Karpas-422 (cell line): ENCODE results near the gene DAZAP1. TPM values are rescaled to one million over a fixed set of nuclear protein-coding genes. Genes with fewer than 3 reads are reported as not detected.

Experiments used
- DNase-seq: peaks from one replicate; pipeline ENCODE4 v3.0.0-alpha.2; 2015
- H2AFZ ChIP-seq: fragments of 200-600 bp; sonication (generic); 2 replicates; pipeline ENCODE4 v1.6.1; 2014; ENCODE audit warnings: antibody characterized with exemption, low read length, mixed read lengths
- H3K27ac ChIP-seq: fragments of 200-600 bp; sonication (generic); 2 replicates; pipeline ENCODE4 v1.5.1; 2014; ENCODE audit warnings: mild to moderate bottlenecking, low read length, moderate library complexity
- H3K27me3 ChIP-seq: fragments of 200-600 bp; sonication (generic); 2 replicates; pipeline ENCODE4 v1.6.1; 2014; ENCODE audit warnings: low read length, mixed read lengths
- H3K36me3 ChIP-seq: fragments of 200-600 bp; sonication (generic); 2 replicates; pipeline ENCODE4 v1.6.1; 2014; ENCODE audit warnings: low read length, mixed read lengths; ENCODE audit not compliant: insufficient read depth
- H3K4me1 ChIP-seq: fragments of 200-600 bp; sonication (generic); 2 replicates; pipeline ENCODE4 v1.6.1; 2014; ENCODE audit warnings: mild to moderate bottlenecking, low read length, mixed read lengths
- H3K4me2 ChIP-seq: fragments of 200-600 bp; sonication (generic); 2 replicates; pipeline ENCODE4 v1.6.1; 2014; ENCODE audit warnings: low read length, low read depth, mild to moderate bottlenecking; ENCODE audit not compliant: poor library complexity, severe bottlenecking
- H3K4me3 ChIP-seq: fragments of 200-600 bp; sonication (generic); 2 replicates; pipeline ENCODE4 v1.5.1; 2014; ENCODE audit warnings: mild to moderate bottlenecking, antibody characterized with exemption, low read length, mixed read lengths
- H3K79me2 ChIP-seq: fragments of 200-600 bp; sonication (generic); 2 replicates; pipeline ENCODE4 v1.6.1; 2014; ENCODE audit warnings: mild to moderate bottlenecking, low read length, mixed read lengths
- H3K9ac ChIP-seq: fragments of 200-600 bp; sonication (generic); 2 replicates; pipeline ENCODE4 v1.6.0; 2014; ENCODE audit warnings: low read length
- H3K9me2 ChIP-seq: fragments of 200-600 bp; sonication (generic), shearing (Covaris generic); replicated peaks from 2 replicates; pipeline ENCODE4 v1.6.0; 2014; ENCODE audit warnings: mild to moderate bottlenecking, low read length, moderate library complexity; ENCODE audit not compliant: insufficient read depth
- H3K9me3 ChIP-seq: fragments of 300-700, 200-600 bp; sonication (generic); 2 replicates; pipeline ENCODE4 v1.6.1; 2014; ENCODE audit warnings: low read length, mixed read lengths
- H4K20me1 ChIP-seq: fragments of 200-600 bp; sonication (generic); 2 replicates; pipeline ENCODE4 v1.6.1; 2014; ENCODE audit warnings: mild to moderate bottlenecking, antibody characterized with exemption, low read length, low read depth; ENCODE audit not compliant: insufficient read depth
- total RNA-seq: library from RNA; depleted of rRNA; stranded (reverse); fragments of >200 nt; shearing (Covaris generic); gene quantifications from 2 replicates; pipeline ENCODE4 v1.2.3, GENCODE V29; 2014; ENCODE audit warnings: low replicate concordance

The DAZAP1 gene
- total RNA-seq, 1 experiment from 2014 or later, result 110 TPM

DNA sequence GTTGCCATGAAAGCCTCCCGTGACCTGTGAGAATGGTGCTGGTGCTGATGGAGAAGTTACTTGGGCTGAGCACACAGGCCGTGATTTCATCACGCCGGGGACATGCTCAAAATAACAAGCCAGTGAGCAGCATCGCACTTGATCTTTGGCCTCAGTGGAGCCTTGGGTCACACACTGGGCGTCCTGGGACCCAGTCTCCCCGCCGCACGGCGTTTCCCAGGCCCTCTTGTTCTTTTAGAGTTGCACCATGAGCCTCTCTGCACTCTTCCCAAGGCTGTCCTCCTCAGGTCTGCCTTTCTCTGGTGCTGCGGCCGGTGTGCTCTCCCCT is 33.2 kb upstream of the DAZAP1 start:
- no peaks in the 10 kb centered on the region for H3K4me1 ChIP-seq
- no peak overlapping the region for H3K4me3 ChIP-seq
- no peaks in the 10 kb centered on the region for H3K27me3 ChIP-seq
- no peak overlapping the region for H3K4me2 ChIP-seq
- H3K9me3 ChIP-seq, result no peaks in the 10 kb centered on the region
- no peaks in the 10 kb centered on the region for H4K20me1 ChIP-seq
- 0 out of 2 replicates have a peak, but pooled peaks cover 4% of the 10 kb centered on the region for H3K36me3 ChIP-seq
- no peaks in the 10 kb centered on the region for H3K9me2 ChIP-seq
- H3K79me2 ChIP-seq, result no peaks in the 10 kb centered on the region
- H3K9ac ChIP-seq, result no peak overlapping the region
- no peak overlapping the region for H2AFZ ChIP-seq
- DNase-seq, result no peak
- no peak overlapping the region for H3K27ac ChIP-seq

DNA sequence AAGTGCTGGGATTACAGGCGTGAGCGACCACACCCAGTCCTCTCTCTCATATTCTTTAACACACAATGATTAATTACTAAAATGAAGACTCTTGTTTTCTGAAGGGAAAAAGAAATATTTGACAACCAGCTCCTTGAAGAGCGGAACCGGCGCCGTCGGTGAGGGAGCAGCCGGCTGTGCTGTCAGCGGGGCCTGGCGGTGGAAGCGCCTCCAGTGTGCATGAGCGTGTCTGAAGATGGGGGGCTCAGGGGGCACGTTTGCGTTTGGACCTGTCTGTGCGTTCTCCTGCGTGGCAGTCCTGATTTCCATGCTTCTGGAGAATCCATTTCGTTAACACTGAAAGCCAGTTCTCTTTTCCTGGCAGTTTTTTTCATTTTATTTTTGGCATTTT is 31.0 kb upstream of the DAZAP1 start:
- Histone ChIP-seq H4K20me1 (no peaks in the 10 kb centered on the region), H3K4me2 (no peak overlapping the region), H3K36me3 (0 out of 2 replicates have a peak, but pooled peaks cover 4% of the 10 kb centered on the region), H3K79me2 (no peaks in the 10 kb centered on the region), H3K4me3 (no peak overlapping the region), H3K9me3 (no peaks in the 10 kb centered on the region), H2AFZ (no peak overlapping the region), H3K27ac (no peak overlapping the region), H3K4me1 (no peaks in the 10 kb centered on the region), H3K27me3 (no peaks in the 10 kb centered on the region), H3K9me2 (no peaks in the 10 kb centered on the region), H3K9ac (no peak overlapping the region)
- no peak for DNase-seq

DNA sequence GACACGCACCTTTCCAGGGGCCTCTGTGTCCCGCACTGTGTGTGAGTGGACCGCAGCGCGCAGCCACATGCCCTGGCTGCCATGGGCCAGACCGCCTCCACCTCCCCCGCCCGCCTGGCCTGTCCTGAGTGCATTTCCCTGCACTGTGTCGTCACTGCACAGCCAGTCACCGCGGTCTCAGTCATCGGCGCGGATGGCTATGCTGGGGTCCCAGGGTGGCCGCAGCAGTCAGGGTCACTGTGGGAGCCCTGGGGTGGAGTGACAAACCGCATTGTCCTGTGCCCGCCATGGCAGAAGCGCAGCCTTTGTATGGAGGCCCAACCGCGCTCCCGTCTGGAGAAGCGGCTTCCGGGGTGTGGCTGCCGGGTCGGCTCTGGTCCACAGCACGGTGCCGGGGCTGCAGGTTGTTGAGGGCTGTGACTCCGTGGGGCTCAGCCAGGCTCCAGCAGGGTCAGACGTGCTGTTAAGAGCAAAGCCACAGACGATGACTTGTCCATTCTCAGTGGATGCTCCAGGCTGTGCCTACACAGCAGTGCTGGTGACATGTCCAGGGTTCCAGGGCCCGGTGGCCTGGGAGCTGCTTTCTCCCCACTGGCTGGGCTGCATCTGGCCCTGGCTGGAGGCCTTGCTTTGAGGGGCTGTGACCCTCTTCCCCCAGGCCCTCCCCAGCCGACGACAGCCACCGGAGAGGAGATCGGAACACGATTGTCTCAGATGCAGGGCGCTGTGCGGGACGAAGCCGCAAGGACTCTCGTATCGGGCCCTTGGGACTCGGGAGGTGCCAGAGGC is 30.0 kb upstream of the DAZAP1 start:
- Histone ChIP-seq H2AFZ (no peak overlapping the region), H3K4me1 (no peaks in the 10 kb centered on the region), H3K27ac (no peak overlapping the region), H3K9me2 (no peaks in the 10 kb centered on the region), H3K9ac (no peak overlapping the region), H3K9me3 (no peaks in the 10 kb centered on the region), H3K4me3 (no peak overlapping the region), H3K27me3 (no peaks in the 10 kb centered on the region), H3K79me2 (no peaks in the 10 kb centered on the region), H4K20me1 (no peaks in the 10 kb centered on the region), H3K36me3 (0 out of 2 replicates have a peak, but pooled peaks cover 4% of the 10 kb centered on the region), H3K4me2 (no peak overlapping the region)
- no peak for DNase-seq

DNA sequence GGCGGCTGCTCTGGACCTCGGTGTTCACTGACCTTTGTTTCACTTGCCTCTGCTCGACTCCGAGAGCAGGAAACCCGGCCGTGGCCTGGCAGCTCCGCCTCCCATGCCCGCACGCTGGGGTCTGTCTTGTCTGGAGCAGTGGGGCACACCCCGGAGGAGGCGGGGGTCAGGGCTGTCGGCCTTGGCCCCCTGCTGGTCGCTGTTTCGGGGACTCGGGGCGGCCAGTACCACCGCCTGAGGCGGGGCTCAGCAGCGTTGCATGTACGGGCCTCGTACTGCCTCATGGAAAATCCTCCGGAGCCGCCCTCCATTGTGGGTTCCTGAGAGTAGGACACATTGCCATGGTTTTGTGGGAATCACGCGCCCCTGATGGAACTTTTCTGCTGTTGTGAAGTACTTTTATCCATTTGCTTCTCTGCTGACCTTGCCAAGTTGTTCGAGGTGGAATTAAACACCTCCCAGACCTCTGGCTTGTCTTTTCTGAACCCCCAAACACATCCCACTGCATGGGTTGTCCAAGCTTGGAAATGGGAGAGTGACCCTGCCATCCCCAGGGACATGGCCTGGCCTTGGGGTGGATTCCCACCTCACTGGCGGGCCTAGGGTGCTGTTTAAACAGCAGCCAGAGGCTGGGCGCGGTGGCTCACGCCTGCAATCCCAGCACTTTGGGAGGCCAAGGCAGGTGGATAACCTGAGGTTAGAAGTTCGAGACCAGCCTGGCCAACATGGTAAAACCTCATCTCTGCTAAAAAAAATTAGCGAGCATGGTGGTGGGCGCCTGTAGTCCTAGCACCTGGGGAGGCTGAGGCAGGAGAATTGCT is 29.2 kb upstream of the DAZAP1 start:
- Histone ChIP-seq H3K9ac (no peak overlapping the region), H3K4me2 (no peak overlapping the region), H3K4me1 (peaks cover 3% of the 10 kb centered on the region; the same call in 1 of the 2 replicates)

DNA sequence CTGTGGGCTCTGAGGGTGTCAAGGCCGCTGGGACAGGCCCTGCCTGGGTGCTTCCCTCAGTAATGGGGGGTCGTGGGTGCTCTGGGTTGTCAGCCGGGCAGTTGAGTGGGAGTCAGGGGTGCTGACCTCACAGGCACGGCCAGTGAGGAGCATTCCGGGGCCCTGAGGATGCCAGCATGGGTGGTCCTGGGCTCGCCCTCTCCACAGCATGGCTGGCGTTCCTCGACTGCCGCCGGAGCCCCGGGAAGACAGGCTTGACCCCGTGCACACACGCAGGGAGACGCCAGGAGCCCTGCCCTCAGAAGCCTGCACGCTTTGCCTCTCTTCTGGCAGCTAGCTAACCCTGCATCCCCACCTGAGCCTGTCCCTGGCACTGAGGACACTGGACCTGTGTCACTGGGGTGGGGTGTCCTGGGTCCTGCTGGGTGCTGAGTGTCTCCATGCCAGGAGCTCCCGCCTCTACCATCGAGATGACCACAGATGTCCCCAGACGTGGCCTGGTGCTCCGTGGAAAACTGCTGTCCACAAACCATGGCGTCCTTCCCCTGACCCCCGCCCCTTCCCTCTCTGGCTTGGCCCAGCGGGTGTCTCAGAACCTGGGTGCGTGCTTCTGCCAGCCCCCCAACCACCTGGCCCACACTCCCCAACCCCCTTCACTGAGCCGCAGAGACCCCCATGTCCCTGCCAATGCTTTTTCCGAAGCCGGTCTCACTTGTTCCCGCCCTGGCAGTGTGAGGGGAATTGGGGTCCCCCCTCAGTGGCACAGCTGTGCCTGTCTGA is 28.1 kb upstream of the DAZAP1 start:
- Histone ChIP-seq H3K36me3 (no peaks in the 10 kb centered on the region), H4K20me1 (no peaks in the 10 kb centered on the region), H3K9ac (no peak overlapping the region), H3K79me2 (peaks cover 6% of the 10 kb centered on the region), H3K9me2 (no peaks in the 10 kb centered on the region), H3K4me3 (no peak overlapping the region), H3K27me3 (no peaks in the 10 kb centered on the region), H3K4me2 (no peak overlapping the region), H2AFZ (no peak overlapping the region), H3K9me3 (no peaks in the 10 kb centered on the region), H3K4me1 (peaks cover 3% of the 10 kb centered on the region; the same call in 1 of the 2 replicates), H3K27ac (no peak overlapping the region)
- DNase-seq, result no peak

More for the DNA sequence above, 29.2 kb upstream of the DAZAP1 start:
- H2AFZ ChIP-seq, result no peak overlapping the region
- no peaks in the 10 kb centered on the region for H3K9me2 ChIP-seq
- H3K36me3 ChIP-seq, result 0 out of 2 replicates have a peak, but pooled peaks cover 4% of the 10 kb centered on the region
- H3K9me3 ChIP-seq, result no peaks in the 10 kb centered on the region
- no peaks in the 10 kb centered on the region for H4K20me1 ChIP-seq
- H3K79me2 ChIP-seq, result no peaks in the 10 kb centered on the region
- H3K27me3 ChIP-seq, result no peaks in the 10 kb centered on the region
- DNase-seq, result no peak
- no peak overlapping the region for H3K4me3 ChIP-seq
- no peak overlapping the region for H3K27ac ChIP-seq

DNA sequence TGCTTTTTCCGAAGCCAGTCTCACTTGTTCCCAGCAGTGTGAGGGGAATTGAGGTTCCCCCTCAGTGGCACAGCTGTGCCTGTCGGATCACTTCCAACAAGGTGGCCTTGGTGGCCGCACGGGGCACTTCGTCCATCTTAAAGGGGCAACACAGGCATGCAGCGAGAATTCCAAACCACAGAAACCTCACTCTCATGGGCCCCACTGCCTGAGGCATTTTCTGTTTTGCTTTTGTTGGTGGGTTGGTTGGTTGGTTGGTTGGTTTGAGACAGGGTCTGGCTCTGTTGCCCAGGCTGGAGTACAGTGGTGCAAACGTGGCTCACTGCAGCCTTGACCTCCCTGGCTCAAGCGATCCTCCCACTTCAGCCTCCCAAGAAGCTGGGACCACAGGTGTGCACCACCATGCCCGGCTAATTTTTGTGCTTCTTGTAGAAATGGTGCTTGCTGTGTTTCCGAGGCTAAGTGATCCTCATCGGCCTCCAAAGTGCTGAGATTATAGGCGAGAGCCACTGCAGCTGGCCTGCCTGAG is 27.4 kb upstream of the DAZAP1 start:
- no peak overlapping the region for H3K27ac ChIP-seq
- no peaks in the 10 kb centered on the region for H4K20me1 ChIP-seq
- H3K4me3 ChIP-seq, result no peak overlapping the region
- no peaks in the 10 kb centered on the region for H3K9me3 ChIP-seq
- peaks cover 9% of the 10 kb centered on the region for H3K4me1 ChIP-seq
- no peak overlapping the region for H3K9ac ChIP-seq
- H2AFZ ChIP-seq, result no peak overlapping the region
- H3K79me2 ChIP-seq, result peaks cover 13% of the 10 kb centered on the region
- H3K4me2 ChIP-seq, result no peak overlapping the region
- no peaks in the 10 kb centered on the region for H3K36me3 ChIP-seq
- no peaks in the 10 kb centered on the region for H3K9me2 ChIP-seq
- no peaks in the 10 kb centered on the region for H3K27me3 ChIP-seq
- DNase-seq, result no peak

DNA sequence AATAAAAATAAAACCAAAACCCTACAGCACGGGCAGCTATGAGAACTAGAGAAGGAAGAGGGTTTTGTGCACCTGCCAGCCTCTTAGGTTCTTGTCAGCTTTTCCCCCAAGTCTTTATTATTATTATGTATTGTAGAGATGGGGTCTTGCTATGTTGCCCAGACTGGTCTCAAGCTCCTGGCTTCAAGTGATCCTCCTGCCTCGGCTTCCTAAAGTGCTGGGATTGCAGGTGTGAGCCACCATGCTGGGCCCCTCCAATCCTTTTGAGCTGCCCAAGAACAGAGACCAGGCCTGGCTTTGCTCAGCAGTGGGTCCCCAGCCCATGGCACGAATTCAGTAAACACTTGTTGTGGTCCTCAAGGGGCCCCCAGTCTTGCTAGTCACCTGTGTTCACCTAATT is 25.1 kb upstream of the DAZAP1 start:
- Histone ChIP-seq H3K9ac (no peak overlapping the region), H3K4me3 (no peak overlapping the region), H3K27ac (no peak overlapping the region), H3K9me2 (no peaks in the 10 kb centered on the region), H2AFZ (no peak overlapping the region), H4K20me1 (no peaks in the 10 kb centered on the region), H3K36me3 (no peaks in the 10 kb centered on the region), H3K79me2 (peaks cover 23% of the 10 kb centered on the region), H3K4me1 (peaks cover 11% of the 10 kb centered on the region), H3K27me3 (no peaks in the 10 kb centered on the region), H3K4me2 (no peak overlapping the region), H3K9me3 (no peaks in the 10 kb centered on the region)
- no peak for DNase-seq

DNA sequence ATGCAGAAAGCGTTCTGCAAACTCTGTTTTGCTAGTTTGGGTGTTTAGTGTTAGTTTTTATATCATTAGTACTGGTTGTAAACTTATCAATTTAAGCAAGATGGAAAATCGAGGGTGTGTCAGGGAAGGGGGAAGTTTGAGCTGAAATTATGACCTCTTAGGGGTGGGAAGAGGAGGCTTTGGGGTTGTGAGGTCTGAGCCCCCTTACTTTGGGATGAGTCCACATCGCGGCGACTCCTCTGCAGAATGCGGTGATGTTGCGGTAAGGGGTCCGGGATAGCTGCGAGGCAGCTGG is 24.4 kb upstream of the DAZAP1 start:
- Histone ChIP-seq H3K4me3 (peak overlapping the region; percentile 40; the same call in 1 of the 2 replicates), H3K9ac (peak overlapping the region; percentile 44; the same call in 1 of the 2 replicates), H3K36me3 (no peaks in the 10 kb centered on the region)

More for the DNA sequence above, 24.4 kb upstream of the DAZAP1 start:
- Histone ChIP-seq H3K4me2 (peak overlapping the region; percentile 48), H3K9me2 (no peaks in the 10 kb centered on the region), H3K9me3 (no peaks in the 10 kb centered on the region), H3K27me3 (no peaks in the 10 kb centered on the region), H4K20me1 (no peaks in the 10 kb centered on the region), H3K79me2 (peaks cover 23% of the 10 kb centered on the region), H3K27ac (no peak overlapping the region), H3K4me1 (peaks cover 11% of the 10 kb centered on the region), H2AFZ (no peak overlapping the region)
- no peak for DNase-seq
